MG63 (cell line): ENCODE measurements around the gene PLEKHA3. TPM values are rescaled to one million over a fixed set of nuclear protein-coding genes. Genes with fewer than 3 reads are reported as not detected.
A peak's percentile ranks its signal among the peaks of the same experiment; 100 is the strongest.
"Not testable (repeated sequence)": the region's sequence is repeated elsewhere in the genome, so short reads cannot be mapped to it uniquely, and the experiment has no call there.

Source experiments
- DNase-seq: peaks from one replicate; pipeline ENCODE4 v3.0.0-alpha.2; 2020
- H3K27me3 ChIP-seq: fragments of 250-450 bp; sonication (Bioruptor Pico); 2 replicates; pipeline ENCODE4 v1.5.1; 2020; ENCODE audit warnings: mild to moderate bottlenecking, moderate library complexity
- H3K36me3 ChIP-seq: fragments of 250-450 bp; sonication (Bioruptor Pico); 2 replicates; pipeline ENCODE4 v1.5.1; 2020; ENCODE audit warnings: mild to moderate bottlenecking, moderate library complexity
- H3K4me3 ChIP-seq: fragments of 250-450 bp; sonication (Bioruptor Pico); 2 replicates; pipeline ENCODE4 v1.5.1; 2020; ENCODE audit warnings: mild to moderate bottlenecking, moderate library complexity
- H3K9me3 ChIP-seq: fragments of 250-450 bp; sonication (Bioruptor Pico); 2 replicates; pipeline ENCODE4 v1.5.1; 2020; ENCODE audit warnings: mild to moderate bottlenecking, moderate library complexity
- total RNA-seq: library from RNA; depleted of rRNA; stranded (reverse); fragments of >200 nt; shearing (Covaris generic); gene quantifications from 2 replicates; pipeline ENCODE4 v1.2.3, GENCODE V29; 2014; ENCODE audit warnings: low replicate concordance

The PLEKHA3 gene
- total RNA-seq, 1 experiment from 2014 or later: 14.8 TPM

GRCh38 chr2:178508646-178509045 lies 28.4 kb downstream of the PLEKHA3 start:
- Histone ChIP-seq H3K27me3 (no peaks in the 10 kb centered on the region), H3K9me3 (peaks cover 3% of the 10 kb centered on the region; the same call in 1 of the 2 replicates), H3K36me3 (peaks cover 23% of the 10 kb centered on the region), H3K4me3 (no peak overlapping the region)
- no peak for DNase-seq

- Histone ChIP-seq H3K4me3 (no peak overlapping the region), H3K36me3 (peaks cover 14% of the 10 kb centered on the region), H3K9me3 (peaks cover 3% of the 10 kb centered on the region; the same call in 1 of the 2 replicates), H3K27me3 (no peaks in the 10 kb centered on the region)
- no peak for DNase-seq
Observed at GRCh38 chr2:178510384-178510783, 30.1 kb downstream of the PLEKHA3 start.

GRCh38 chr2:178512484-178512883 lies 32.2 kb downstream of the PLEKHA3 start:
- DNase-seq: no peak
- H3K36me3 ChIP-seq: peaks cover 11% of the 10 kb centered on the region; the same call in 1 of the 2 replicates
- H3K4me3 ChIP-seq: no peak overlapping the region
- no peaks in the 10 kb centered on the region for H3K27me3 ChIP-seq
- peaks cover 3% of the 10 kb centered on the region; the same call in 1 of the 2 replicates for H3K9me3 ChIP-seq

- H3K36me3 ChIP-seq: peaks cover 11% of the 10 kb centered on the region; the same call in 1 of the 2 replicates
Observed at GRCh38 chr2:178513876-178514275, 33.6 kb downstream of the PLEKHA3 start.

GRCh38 chr2:178514664-178515063 lies 34.4 kb downstream of the PLEKHA3 start:
- H3K4me3 ChIP-seq: no peak overlapping the region
- peaks cover 3% of the 10 kb centered on the region; the same call in 1 of the 2 replicates for H3K9me3 ChIP-seq
- no peak for DNase-seq
- no peaks in the 10 kb centered on the region for H3K27me3 ChIP-seq
- peaks cover 11% of the 10 kb centered on the region; the same call in 1 of the 2 replicates for H3K36me3 ChIP-seq

More at GRCh38 chr2:178513876-178514275, 33.6 kb downstream of the PLEKHA3 start:
- peak; percentile 42 for DNase-seq
- no peak overlapping the region for H3K4me3 ChIP-seq
- no peaks in the 10 kb centered on the region for H3K27me3 ChIP-seq
- H3K9me3 ChIP-seq: peaks cover 3% of the 10 kb centered on the region; the same call in 1 of the 2 replicates

GRCh38 chr2:178517496-178517895 lies 37.2 kb downstream of the PLEKHA3 start:
- H3K27me3 ChIP-seq: no peaks in the 10 kb centered on the region
- peaks cover 7% of the 10 kb centered on the region; the same call in 1 of the 2 replicates for H3K36me3 ChIP-seq
- H3K9me3 ChIP-seq: no peaks in the 10 kb centered on the region
- no peak overlapping the region for H3K4me3 ChIP-seq
- DNase-seq: no peak

- no peaks in the 10 kb centered on the region for H3K27me3 ChIP-seq
- H3K36me3 ChIP-seq: no peaks in the 10 kb centered on the region; the same call in none of the 2 replicates
- H3K4me3 ChIP-seq: no peak overlapping the region
- H3K9me3 ChIP-seq: no peaks in the 10 kb centered on the region
- DNase-seq: no peak
Observed at GRCh38 chr2:178521304-178522150, 41.3 kb downstream of the PLEKHA3 start.

- peak; percentile 80 for DNase-seq
- H3K9me3 ChIP-seq: no peaks in the 10 kb centered on the region
- no peaks in the 10 kb centered on the region; the same call in none of the 2 replicates for H3K36me3 ChIP-seq
- H3K27me3 ChIP-seq: no peaks in the 10 kb centered on the region
- peak overlapping the region; percentile 78 for H3K4me3 ChIP-seq
Observed at GRCh38 chr2:178522950-178523595, 42.8 kb downstream of the PLEKHA3 start.

GRCh38 chr2:178523596-178524134 lies 43.4 kb downstream of the PLEKHA3 start:
- no peaks in the 10 kb centered on the region for H3K27me3 ChIP-seq
- no peak for DNase-seq
- no peaks in the 10 kb centered on the region for H3K9me3 ChIP-seq
- no peaks in the 10 kb centered on the region; the same call in 1 of the 2 replicates for H3K36me3 ChIP-seq
- H3K4me3 ChIP-seq: peak overlapping the region; percentile 78

GRCh38 chr2:178525010-178525409 lies 44.8 kb downstream of the PLEKHA3 start:
- not testable (repeated sequence) for H3K9me3 ChIP-seq, DNase-seq, H3K4me3 ChIP-seq, H3K27me3 ChIP-seq, H3K36me3 ChIP-seq

GRCh38 chr2:178525460-178525859 lies 45.2 kb downstream of the PLEKHA3 start:
- H3K9me3 ChIP-seq, H3K4me3 ChIP-seq, DNase-seq, H3K27me3 ChIP-seq, H3K36me3 ChIP-seq: not testable (repeated sequence)

- Histone ChIP-seq H3K4me3 (no peak overlapping the region), H3K36me3 (no peaks in the 10 kb centered on the region; the same call in 1 of the 2 replicates), H3K9me3 (no peaks in the 10 kb centered on the region), H3K27me3 (no peaks in the 10 kb centered on the region)
- DNase-seq: no peak
Observed at GRCh38 chr2:178526256-178526655, 46.0 kb downstream of the PLEKHA3 start.

- H3K9me3 ChIP-seq: no peaks in the 10 kb centered on the region
- DNase-seq: no peak
- no peaks in the 10 kb centered on the region; the same call in 1 of the 2 replicates for H3K36me3 ChIP-seq
- no peaks in the 10 kb centered on the region for H3K27me3 ChIP-seq
- no peak overlapping the region for H3K4me3 ChIP-seq
Observed at GRCh38 chr2:178527592-178527991, 47.3 kb downstream of the PLEKHA3 start.

- H3K36me3 ChIP-seq: no peaks in the 10 kb centered on the region; the same call in 1 of the 2 replicates
- no peaks in the 10 kb centered on the region for H3K9me3 ChIP-seq
- DNase-seq: no peak
- H3K4me3 ChIP-seq: no peak overlapping the region
- no peaks in the 10 kb centered on the region for H3K27me3 ChIP-seq
Observed at GRCh38 chr2:178528647-178529046, 48.4 kb downstream of the PLEKHA3 start.

- Histone ChIP-seq H3K27me3 (no peaks in the 10 kb centered on the region), H3K9me3 (no peaks in the 10 kb centered on the region), H3K36me3 (no peaks in the 10 kb centered on the region; the same call in 1 of the 2 replicates), H3K4me3 (no peak overlapping the region)
- no peak for DNase-seq
Observed at GRCh38 chr2:178529194-178529593, 48.9 kb downstream of the PLEKHA3 start.

- H3K4me3 ChIP-seq: no peak overlapping the region
- H3K36me3 ChIP-seq: no peaks in the 10 kb centered on the region; the same call in 1 of the 2 replicates
- H3K27me3 ChIP-seq: no peaks in the 10 kb centered on the region
- no peak for DNase-seq
- H3K9me3 ChIP-seq: no peaks in the 10 kb centered on the region
Observed at GRCh38 chr2:178530131-178530530, 49.9 kb downstream of the PLEKHA3 start.

GRCh38 chr2:178530625-178531142 lies 50.4 kb downstream of the PLEKHA3 start:
- Histone ChIP-seq H3K4me3 (no peak overlapping the region), H3K36me3 (no peaks in the 10 kb centered on the region; the same call in 1 of the 2 replicates), H3K27me3 (no peaks in the 10 kb centered on the region), H3K9me3 (no peaks in the 10 kb centered on the region)
- no peak for DNase-seq
